HG03060 (cell line): ENCODE data around the gene RANBP17.
"Not testable (repeated sequence)": the region's sequence is repeated elsewhere in the genome, so short reads cannot be mapped to it uniquely, and the experiment has no call there.

Experiments used
- ATAC-seq: cut with Tn5 transposase; IDR thresholded peaks from one replicate; pipeline ENCODE4 v1.9.1; 2021; ENCODE audit warnings: low read depth, moderate number of reproducible peaks; ENCODE audit not compliant: unreplicated experiment

The RANBP17 gene

DNA sequence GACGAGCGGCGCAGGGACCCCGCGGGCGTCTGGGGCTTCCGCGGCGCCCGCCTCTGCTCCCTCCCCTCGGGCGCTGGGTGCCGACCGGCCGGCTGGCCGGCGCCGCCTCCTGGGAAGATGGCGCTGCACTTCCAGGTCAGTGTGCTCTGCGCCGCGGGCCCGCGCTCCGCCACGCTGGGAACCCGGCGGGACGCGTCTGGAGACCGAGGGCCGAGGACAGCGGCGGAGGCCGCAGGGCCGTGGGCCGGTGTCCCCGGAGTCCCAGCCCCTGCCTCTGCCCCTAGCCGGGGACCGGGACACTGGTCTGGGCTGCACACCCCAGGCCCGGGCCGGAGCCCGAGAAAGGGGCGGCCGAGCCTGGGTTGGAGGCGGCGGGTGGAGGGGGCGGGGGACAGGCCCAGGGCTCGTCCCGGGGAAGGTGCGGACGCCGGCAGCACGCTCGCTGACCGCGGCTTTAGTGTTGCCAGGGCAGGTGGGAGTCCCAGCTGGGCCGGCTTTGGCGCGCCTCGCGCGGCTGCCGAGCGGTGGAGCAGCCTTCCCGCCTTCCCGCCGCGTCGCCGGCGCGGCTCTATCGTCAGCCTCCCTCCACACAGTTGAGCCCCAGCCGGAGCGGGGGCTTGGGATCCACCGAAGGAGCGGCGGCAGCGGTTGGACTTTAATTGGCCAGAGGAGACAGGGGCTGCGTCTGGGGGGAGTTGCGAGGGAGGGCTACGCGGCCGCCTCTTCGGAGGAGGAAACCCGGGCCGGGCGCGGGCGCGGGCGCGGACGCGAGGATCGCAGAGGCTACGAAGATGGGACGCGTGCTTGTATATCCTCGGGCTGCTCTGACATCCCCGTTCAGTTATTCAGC, at the start of gene RANBP17:
Gene RANBP17 (plus strand): TSS at position 102 of the 850 bp plus-strand sequence.
- ATAC-seq = no peak

DNA sequence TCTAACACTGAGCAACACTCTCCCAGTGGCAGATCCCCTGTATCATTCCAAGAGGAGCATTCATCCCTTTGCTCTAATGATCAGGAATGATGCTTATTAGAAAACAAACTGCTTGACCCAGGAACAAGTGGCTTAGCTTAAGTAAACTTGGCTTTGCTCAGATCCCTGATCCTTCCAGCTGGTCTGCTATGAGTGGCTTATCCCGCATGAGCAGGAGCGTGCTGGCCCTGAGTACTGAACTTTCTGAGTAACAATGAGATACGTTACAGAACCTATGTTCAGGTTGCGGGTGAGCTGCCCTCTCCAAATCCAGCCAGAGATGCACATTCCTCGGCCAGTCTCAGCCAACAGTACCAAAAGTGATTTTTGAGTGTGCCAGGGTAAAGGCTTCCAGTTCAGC, 48.6 kb upstream of the RANBP17 start:
- no peak for ATAC-seq

DNA sequence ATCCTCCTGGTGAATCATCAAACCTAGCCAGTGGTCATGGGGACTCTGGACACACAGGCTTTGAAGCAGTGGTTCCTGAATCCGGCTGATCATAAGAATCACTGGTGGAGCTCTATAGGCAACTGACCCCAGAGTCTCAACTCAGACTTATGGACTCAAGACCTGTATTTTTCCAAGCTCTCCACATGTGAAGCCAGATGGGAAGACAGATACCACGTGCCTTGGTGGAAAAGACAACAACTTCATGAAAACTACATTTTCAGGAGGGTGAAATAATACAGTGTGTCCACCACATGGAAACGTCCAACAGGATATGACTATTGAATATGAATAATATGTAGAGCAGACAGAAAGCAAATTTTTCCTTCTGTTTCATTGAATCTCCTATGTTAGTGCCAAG, 44.6 kb upstream of the RANBP17 start:
- ATAC-seq = no peak

DNA sequence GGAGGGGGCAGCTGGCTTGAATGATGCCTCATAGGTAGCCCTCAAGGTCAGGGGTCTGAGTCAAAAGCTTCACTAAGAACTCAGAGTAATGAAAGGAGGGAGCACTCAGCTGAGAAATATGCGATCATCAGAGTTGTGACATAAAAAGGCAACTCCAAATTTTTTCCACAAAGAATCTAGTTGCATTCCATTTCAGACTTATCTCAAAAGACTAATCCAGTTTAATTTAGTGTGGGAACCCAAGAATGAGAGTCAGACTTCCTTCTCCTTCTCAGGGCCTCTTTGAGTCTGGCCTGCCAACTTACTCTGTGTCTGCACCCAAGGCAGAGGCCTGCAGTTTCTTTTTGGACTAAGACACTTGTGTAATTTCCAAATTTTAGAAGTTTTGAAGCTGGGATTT, 43.6 kb upstream of the RANBP17 start:
- no peak for ATAC-seq

DNA sequence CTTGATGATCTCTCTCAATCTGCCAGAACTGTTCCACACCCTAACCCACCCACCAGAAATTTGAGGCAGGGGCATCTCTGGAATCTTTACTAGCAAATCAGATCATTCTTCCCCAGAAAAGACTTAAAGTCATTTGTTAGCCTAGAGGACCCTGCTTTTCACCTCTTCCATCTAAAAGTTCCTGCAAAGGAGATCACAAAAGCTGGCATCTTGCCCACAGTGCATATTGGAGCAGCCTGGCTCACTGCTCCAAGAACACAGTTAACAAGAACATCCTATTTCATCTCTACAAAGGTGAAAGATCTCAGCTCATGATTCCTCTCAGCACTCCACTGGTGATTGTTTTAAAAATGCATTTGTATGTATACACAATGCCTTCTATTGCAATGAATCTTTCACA, 42.0 kb upstream of the RANBP17 start:
- no peak for ATAC-seq

DNA sequence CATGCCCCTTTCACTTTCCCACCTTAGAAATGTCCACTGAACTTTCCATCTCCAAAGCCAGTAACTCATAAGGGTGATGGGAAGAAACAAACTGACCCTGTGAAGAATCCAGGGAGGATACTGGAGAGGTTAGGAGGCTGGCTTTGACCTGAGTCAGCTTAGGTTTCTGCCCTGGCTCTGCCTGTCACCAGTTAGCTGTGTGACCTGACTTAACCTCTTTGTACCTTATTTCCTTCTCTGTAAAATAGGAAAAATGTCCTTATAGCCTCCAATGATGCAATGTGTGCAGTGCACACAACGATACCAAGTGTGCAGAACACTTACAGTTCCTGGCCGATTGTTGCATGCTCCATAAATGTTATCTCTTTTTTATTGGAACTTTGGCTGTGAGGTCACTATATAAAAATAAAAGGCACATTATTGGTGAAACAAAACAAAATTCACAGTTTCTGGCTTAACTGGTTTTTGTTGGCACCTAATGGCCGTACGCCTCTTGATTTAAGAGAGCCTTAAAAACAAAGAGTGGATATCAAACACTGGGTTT, 40.5 kb upstream of the RANBP17 start:
- ATAC-seq = no peak

DNA sequence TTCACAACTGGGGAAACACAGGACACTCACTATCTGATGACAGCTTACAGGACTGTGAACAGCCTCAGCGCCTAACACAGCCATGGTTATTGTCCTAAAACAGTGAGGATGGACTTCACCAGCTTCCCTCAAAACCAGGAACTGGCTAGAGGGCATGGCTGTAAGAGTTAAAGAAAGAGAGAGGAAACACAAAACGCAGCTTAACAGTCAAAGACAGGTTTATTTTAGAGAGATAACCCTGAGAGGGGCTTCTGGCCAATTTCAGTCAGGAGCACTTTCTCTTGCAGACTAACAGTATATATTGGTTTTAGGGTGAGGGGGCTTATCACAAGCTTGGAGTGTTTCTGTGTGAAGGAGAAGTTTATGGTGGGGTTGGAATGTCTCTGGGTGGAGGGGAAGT, 35.7 kb upstream of the RANBP17 start:
- no peak for ATAC-seq

DNA sequence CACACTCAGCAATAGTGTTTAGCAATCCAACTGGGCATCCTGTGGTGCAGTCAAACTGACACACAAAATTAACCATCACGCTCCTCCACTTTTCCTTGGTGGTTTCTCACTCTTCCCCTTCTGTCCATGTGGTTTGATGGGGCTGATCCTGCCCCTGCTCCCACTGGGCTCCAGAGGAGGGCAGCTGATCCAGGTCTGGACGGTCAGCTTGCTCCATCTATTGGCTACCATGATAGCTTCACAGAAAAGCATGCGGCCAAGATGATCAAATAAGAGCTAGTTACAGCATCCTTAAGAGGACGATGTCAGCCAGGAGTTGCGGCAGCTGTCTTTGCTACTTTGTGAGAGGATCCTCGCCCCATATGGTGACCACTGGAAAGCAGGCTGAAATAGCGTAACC, 29.6 kb upstream of the RANBP17 start:
- no peak for ATAC-seq

DNA sequence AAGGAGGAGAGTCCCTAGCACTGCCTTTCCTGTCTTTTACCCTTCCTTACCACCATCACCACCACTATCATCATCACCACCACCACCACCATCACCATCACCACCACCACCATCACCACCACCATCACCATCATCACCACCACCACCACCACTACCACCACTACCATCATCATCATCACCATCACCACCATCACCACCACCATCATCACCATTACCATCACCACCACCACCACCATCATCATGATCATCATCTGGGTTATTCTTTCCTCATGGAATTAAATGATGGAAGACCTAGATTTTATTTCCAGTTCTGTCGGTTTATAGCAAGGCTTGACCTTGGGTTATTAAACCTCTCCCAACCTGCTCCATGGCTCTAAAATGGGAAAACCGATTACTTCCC, 27.8 kb upstream of the RANBP17 start:
- ATAC-seq = not testable (repeated sequence)

DNA sequence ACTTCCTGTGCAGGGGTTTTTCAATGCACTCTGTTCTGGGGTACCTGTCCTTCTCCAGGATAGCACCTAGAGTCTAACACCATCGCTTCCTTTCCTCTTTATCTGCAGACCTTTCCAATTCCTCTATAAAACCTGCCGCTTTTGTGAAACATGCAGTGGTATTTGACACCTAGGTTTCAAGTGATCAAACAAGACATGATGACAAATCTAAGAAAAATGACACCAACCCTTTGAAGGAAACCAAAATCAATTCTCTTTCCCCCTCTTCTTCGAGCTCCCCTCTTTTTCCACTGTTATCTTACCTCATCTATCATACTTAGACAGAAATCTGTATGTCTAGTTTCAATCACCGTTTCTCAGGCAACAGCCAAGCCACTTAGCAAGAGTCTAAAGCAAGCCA, 25.6 kb upstream of the RANBP17 start:
- ATAC-seq = no peak

DNA sequence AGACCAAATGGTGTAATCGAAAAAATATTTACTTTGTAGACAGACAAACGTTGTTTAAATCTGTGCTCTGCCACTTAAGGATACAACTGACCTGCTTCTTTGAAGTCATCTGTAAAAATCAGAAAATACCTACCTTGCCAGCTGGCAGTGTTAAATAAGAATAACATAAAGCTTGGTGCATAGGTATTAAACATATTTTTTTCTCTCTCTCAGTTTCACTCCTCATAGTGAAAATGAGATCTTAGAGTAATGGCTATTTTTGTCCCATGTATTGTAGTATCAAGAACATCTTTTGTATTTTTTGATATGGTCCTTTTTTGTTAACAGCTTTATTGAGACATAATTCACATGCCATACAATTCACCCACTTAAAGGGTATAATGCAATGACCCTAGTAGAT, 17.9 kb upstream of the RANBP17 start:
- peak; percentile 70 for ATAC-seq

DNA sequence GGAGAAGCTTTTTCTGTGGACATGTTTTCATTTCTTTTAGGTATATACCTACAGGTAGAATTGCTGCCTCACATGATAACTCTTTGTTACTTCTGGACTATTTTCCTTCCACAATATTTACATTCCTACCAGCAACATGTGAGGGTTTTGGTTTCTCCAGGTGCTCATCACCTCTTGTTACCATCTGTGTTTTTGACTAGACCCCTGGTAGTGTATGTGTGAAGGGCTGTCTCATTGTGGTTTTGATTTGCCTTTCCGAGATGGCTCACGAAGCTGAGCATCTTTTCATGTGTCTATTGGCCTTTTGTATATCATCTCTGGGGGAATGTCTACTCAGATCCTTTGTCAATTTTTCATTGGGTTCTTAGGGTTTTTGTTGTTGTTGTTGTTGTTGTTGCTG, 17.2 kb upstream of the RANBP17 start:
- no peak for ATAC-seq

DNA sequence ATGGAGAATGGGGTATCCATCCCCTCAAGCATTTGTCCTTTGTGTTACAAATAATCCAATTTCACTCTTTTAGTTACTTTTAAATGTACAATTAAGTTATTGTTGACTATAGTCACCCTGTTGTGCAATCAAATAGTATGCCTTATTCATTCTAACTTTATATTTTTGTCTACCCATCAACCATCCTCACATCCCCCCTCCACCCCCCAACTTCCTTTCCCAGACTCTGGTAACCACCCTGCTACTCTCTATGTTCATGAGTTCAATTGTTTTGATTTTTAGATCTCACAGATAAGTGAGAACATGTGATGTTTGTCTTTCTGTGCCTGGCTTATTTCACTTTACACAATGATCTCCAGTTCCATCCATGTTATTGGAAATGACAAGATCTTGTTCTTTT, 15.4 kb upstream of the RANBP17 start:
- ATAC-seq = no peak

DNA sequence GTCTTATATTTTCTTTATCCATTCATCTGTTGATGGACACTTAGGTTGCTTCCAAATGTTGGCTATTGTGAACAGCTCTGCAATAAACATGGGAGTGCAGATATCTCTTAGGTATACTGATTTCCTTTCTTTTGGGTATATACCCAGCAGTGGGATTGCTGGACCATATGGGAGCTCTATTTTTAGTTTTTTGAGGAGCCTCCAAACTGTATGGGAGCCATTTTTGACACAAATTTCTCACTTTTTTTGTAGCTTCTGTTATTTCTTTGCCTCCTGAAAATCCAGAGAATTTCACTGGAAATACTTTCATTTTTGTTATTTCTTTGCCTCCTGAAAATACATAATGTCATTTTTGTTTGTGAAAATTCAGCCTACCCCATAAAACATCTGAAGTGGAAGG, 15.0 kb upstream of the RANBP17 start:
- no peak for ATAC-seq

DNA sequence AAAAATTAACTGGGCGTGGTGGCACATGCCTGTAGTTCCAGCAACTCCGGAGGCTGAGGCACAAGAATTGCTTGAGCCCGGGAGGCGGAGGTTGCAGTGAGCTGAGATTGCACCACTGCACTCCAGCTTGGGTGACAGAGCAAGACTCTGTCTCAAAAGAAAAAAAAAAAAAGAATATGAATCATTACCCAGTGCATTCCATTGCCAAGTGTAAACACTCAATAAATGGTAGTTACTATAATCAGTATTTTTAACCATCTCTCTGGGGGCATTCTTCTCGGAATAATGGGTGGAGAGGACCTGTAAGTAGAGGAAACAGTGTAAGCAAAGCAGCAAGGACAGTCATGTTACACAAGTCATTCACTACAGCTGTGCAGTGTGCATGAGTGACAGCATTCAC, 13.8 kb upstream of the RANBP17 start:
- ATAC-seq = no peak

DNA sequence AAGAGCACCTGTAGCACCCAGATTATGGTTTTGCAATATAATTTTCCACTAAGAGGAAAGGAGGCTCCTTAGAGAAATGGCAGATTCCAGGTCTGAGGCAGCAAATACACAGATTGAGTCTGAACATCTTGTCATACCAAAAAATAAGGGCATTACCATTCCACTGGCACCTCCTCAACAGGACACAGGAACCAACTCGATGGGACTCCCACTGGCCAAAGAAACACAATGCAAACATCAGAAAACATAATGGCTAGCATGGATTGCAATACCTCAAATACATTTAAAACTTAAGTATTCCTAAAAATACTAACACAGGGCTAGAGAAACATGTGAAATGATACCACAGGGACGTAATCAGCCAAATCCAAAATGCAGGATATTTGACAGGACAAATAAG, 12.4 kb upstream of the RANBP17 start:
- no peak for ATAC-seq

DNA sequence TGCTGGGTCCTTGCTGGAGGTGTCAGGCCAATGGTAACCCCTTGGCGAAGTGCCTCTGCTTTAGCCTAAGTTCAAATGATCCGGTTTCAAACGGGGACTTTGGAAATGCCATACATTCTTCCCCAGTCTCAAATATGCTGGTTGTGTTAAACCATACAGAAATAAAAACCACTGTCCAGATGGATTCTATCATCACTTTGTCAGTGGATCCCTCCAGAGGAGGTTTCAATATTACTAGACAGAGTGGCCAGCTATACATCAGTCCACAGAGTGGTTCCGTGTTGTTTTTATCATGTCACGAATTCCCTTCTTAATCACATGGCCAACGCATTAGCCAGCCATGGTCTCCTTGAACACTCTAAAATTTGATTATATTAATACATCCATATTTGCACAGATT, 7.3 kb upstream of the RANBP17 start:
- no peak for ATAC-seq

DNA sequence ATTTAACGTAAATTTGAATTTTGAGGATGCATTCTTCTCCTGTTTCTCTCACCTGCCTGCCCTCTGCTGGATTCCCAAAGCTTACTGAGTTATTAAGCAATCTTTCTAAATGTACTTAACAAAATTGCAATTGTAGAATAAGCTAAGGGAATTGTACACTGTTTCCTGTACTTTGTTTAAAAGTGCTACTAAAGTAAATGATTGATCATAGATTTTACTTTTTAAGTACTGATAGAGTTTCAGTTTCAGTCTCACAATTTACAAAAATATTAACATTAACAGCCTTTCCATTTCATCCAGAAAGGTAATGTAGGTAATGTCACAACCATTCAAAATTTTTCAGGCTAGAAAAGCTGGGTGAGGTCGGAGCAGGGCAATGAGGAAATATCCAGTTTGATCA, 4.8 kb upstream of the RANBP17 start:
- no peak for ATAC-seq

DNA sequence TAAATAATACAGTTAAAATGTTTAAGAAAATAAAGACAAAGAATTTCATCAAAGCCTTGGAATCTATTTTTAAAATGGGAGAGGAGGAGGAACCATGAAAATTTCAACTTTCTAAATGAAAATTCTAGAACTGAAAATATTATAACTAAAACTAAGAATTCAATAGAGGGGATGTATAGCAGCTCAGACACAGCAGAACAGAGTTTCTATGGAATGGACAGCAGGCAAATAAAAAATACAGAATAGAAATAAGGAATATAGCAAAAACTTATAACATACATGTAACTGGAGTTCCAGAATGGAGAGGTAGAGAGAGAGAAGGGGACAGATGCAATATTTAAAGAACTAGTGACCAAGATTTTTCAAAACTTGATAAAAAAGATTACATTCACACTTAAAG, 1.4 kb upstream of the RANBP17 start:
- ATAC-seq = no peak

DNA sequence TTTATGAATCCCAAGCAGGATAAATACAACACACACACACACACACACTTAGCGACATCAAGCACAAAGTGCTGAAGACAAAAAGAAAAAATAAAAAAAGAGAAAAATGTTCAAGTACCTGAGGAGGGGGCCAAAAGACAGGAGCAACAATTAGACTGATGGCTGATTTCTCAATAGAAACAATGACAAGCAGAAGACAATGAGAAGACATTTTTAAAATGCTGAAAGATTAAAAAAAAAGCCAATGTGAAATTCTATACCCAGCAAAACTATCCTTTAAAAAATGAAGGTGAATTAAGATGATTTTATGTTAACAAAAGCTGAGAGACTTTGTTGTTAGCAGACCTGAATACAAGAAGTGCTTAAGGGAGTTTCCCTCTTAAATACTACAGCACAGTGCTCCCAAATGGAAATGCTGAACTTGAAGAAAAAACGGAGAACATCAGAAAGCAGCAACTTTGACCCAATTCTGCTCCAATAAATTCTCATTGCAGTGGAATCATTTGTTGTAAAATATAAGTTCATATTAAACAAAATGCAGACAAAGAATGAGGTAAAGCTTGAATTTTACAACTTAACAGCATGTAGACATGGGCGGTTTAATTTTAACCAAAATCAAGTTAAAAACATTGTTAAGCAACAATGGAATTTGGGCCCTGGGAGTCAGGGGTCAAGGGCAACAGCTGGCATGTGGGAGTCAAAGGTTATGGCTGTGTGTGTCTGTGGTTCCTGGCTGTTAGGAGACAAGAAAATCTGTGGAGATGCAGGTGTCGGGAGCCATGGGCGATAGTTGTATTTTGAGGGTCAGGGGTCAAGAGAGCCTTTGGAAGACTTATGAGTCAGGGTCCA, 776 bp upstream of the RANBP17 start:
- ATAC-seq = no peak

DNA sequence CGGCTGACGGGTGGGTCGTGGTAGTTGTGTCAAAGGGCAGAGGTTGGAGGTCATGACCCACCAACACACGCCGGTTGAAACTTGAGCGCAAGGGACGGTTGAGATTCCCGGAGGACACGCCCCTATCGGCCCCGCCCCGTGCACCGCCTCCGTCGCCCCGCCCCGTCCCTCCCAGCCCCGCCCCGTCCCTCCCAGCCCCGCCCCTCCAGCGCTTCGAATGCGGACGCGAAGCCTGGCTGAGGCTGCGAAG, 226 bp upstream of the RANBP17 start:
- ATAC-seq = no peak

DNA sequence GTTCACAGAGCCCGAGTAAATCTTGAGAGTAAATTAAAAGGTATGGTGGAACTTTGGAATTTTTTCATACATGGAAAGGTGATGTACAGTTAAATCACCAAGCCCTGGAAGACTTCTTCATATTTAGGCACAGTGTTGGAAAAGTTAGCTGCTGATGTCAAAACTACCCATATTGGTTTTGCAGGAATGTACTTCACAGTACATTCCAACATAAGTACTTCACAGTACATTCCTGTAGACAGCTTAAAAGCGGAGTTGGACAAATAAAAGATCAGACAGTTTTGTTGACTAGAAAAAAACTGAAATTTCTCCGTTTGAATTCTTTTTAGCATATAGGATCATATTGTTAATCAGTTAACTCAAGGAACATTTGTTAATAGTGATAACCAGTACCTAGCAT, 1.8 kb downstream of the RANBP17 start:
- ATAC-seq = no peak
